ENCODE measurements around the gene BFAR. TPM values are rescaled to one million over a fixed set of nuclear protein-coding genes. Genes with fewer than 3 reads are reported as not detected.

The BFAR gene
- polyA plus RNA-seq, 1 donor from 2014 or later: 63.5 TPM

DNA sequence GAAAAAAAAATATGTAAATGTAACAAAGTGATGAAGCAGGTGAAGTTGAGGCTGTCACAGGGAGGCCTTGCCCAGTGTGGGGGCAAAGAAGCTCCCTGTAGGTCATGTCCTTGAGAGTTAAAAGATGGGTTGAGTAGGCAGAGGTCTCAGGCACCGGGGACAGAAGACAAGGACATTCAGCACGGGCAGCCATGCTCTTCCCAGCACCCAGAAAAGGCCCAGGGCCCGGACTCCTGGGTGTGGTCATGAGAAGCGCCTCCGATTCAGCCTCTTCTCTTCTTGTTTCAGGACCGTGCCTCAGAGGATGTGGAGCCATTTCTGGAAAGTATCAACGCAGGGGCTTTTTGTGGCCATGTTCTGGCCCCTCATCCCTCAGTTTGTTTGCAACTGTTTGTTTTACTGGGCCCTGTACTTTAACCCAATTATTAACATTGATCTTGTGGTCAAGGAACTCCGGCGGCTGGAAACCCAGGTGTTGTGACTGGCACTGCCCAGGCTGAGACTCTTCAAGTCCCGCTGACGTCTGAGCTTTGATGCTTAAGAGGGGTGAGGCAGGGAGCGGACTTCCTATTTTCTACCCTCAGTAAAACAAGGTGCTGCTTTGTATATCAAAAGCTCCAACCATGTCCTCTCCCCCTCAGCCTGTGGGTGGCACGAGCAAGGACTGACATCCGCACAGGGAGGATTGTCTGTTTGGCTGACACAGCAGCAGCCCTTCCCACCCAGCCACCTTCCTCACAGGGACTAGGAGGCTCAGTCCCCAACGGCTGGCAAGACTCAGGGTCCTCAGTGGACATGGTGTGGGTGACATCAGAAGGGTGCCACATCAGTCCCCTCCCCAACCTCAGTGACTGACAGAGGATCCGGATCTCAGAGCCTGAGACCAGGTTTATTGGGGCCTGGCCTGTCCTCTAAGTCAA lies 34.9 kb downstream of the BFAR start (continued):
- TF ChIP-seq EZH2 (IDR thresholded peaks at IDR 0.05; ENCODE audit: borderline replicate concordance, insufficient read depth, low read length, poor library complexity, severe bottlenecking): no peak

DNA sequence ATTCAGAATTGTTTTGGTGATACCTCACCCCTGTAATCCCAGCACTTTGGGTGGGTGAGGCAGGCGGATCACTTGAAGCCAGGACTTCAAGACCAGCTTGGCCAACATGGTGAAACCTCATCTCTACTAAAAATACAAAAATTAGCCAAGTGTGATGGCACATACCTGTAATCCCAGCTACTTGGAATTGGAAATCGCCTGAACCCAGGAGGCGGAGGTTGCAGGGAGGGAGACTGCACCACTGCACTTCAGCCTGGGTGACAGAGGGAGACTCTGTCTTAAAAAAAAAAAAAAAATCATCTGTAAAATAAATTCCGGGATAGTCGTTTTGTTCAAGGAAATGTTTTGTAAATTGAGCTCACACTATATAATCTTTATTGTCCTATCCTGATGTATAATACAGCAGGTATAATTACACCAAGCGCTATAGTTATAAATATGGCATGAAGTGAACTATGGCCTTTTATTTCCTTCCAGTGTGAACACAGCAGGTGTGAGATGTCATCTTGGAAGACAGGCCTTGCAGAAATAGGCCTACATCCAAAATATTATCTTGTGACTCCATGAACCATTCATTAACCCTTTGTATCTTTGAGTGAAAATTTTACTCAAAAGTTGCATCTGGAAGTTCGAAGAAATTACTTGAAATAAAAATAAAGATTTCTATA lies 35.9 kb downstream of the BFAR start:
- Histone ChIP-seq H2AFZ (ENCODE audit: low read depth, low read length) (no peak overlapping the region), H3K27ac (ENCODE audit: low read length) (no peak overlapping the region), H3K9me3 (ENCODE audit: low read length) (no peaks in the 10 kb centered on the region), H3K79me2 (replicated peaks; ENCODE audit: insufficient read depth, low read length) (no peaks in the 10 kb centered on the region), H3K4me3 (ENCODE audit: low read length) (no peak overlapping the region), H3K27me3 (ENCODE audit: insufficient read depth, low read depth, low read length) (no peaks in the 10 kb centered on the region), H3K4me2 (ENCODE audit: low read length) (no peak overlapping the region), H3K36me3 (ENCODE audit: insufficient read depth, low read length) (no peaks in the 10 kb centered on the region), H3K9ac (ENCODE audit: low read length) (no peak overlapping the region), H3K9me2 (ENCODE audit: insufficient read depth, low read length) (no peaks in the 10 kb centered on the region), H3F3A (ENCODE audit: insufficient read depth, low read length, poor library complexity, severe bottlenecking) (no peaks in the 10 kb centered on the region), H4K20me1 (ENCODE audit: insufficient read depth) (no peaks in the 10 kb centered on the region)
- TF ChIP-seq, protein P1, sequence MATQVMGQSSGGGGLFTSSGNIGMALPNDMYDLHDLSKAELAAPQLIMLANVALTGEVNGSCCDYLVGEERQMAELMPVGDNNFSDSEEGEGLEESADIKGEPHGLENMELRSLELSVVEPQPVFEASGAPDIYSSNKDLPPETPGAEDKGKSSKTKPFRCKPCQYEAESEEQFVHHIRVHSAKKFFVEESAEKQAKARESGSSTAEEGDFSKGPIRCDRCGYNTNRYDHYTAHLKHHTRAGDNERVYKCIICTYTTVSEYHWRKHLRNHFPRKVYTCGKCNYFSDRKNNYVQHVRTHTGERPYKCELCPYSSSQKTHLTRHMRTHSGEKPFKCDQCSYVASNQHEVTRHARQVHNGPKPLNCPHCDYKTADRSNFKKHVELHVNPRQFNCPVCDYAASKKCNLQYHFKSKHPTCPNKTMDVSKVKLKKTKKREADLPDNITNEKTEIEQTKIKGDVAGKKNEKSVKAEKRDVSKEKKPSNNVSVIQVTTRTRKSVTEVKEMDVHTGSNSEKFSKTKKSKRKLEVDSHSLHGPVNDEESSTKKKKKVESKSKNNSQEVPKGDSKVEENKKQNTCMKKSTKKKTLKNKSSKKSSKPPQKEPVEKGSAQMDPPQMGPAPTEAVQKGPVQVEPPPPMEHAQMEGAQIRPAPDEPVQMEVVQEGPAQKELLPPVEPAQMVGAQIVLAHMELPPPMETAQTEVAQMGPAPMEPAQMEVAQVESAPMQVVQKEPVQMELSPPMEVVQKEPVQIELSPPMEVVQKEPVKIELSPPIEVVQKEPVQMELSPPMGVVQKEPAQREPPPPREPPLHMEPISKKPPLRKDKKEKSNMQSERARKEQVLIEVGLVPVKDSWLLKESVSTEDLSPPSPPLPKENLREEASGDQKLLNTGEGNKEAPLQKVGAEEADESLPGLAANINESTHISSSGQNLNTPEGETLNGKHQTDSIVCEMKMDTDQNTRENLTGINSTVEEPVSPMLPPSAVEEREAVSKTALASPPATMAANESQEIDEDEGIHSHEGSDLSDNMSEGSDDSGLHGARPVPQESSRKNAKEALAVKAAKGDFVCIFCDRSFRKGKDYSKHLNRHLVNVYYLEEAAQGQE (IDR thresholded peaks at IDR 0.05; ENCODE audit: borderline replicate concordance): no peak
- no peak for TF ChIP-seq SMC3 (conservative IDR thresholded peaks at IDR 0.05; ENCODE audit: poor library complexity)

DNA sequence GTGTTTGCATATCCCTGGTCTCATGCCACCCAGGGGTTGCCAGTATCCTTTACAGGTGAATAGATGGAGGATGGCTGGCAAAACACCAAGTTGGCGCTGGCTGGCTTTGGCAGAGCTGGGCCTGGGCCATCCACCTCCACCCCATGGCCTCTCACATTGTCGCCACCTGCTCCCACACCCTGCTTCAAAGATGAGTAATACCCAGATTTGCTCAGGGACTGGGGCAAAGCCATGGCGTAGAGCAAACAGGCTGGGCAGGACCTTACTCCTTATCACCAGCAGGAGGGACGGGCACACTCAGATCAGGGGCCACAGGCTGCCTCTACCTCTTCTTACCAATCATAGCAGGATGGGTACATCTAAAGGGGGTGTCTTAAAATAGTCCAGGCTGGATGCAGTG lies 37.0 kb downstream of the BFAR start:
- Histone ChIP-seq H3K4me3 (ENCODE audit: low read length) (no peak overlapping the region), H3K4me2 (ENCODE audit: low read length) (no peak overlapping the region), H3K9me3 (ENCODE audit: low read length) (no peaks in the 10 kb centered on the region), H3K27me3 (ENCODE audit: insufficient read depth, low read depth, low read length) (no peaks in the 10 kb centered on the region), H3K27ac (ENCODE audit: low read length) (no peak overlapping the region), H3F3A (ENCODE audit: insufficient read depth, low read length, poor library complexity, severe bottlenecking) (no peaks in the 10 kb centered on the region), H3K9ac (ENCODE audit: low read length) (no peak overlapping the region), H3K9me2 (ENCODE audit: insufficient read depth, low read length) (no peaks in the 10 kb centered on the region), H4K20me1 (ENCODE audit: insufficient read depth) (no peaks in the 10 kb centered on the region), H3K36me3 (ENCODE audit: insufficient read depth, low read length) (no peaks in the 10 kb centered on the region), H2AFZ (ENCODE audit: low read depth, low read length) (no peak overlapping the region), H3K79me2 (replicated peaks; ENCODE audit: insufficient read depth, low read length) (no peaks in the 10 kb centered on the region)
- no peak for TF ChIP-seq SMC3 (conservative IDR thresholded peaks at IDR 0.05; ENCODE audit: poor library complexity)
- no peak for TF ChIP-seq TAF1 (IDR thresholded peaks at IDR 0.05; ENCODE audit: low read depth)
- TF ChIP-seq POLR2AphosphoS5 (IDR thresholded peaks at IDR 0.05): no peak

- H3K79me2 ChIP-seq (replicated peaks; ENCODE audit: insufficient read depth, low read length): no peaks in the 10 kb centered on the region
- H3K9ac ChIP-seq (ENCODE audit: low read length): no peak overlapping the region
- H3K4me2 ChIP-seq (ENCODE audit: low read length): no peak overlapping the region
- H3F3A ChIP-seq (ENCODE audit: insufficient read depth, low read length, poor library complexity, severe bottlenecking): no peaks in the 10 kb centered on the region
- H4K20me1 ChIP-seq (ENCODE audit: insufficient read depth): no peaks in the 10 kb centered on the region
- H3K27me3 ChIP-seq (ENCODE audit: insufficient read depth, low read depth, low read length): no peaks in the 10 kb centered on the region
- H3K4me3 ChIP-seq (ENCODE audit: low read length): no peak overlapping the region
- H3K36me3 ChIP-seq (ENCODE audit: insufficient read depth, low read length): no peaks in the 10 kb centered on the region
- H3K9me2 ChIP-seq (ENCODE audit: insufficient read depth, low read length): no peaks in the 10 kb centered on the region
- H3K9me3 ChIP-seq (ENCODE audit: low read length): no peaks in the 10 kb centered on the region
- no peak overlapping the region for H3K27ac ChIP-seq (ENCODE audit: low read length)
- H2AFZ ChIP-seq (ENCODE audit: low read depth, low read length): no peak overlapping the region
- TF ChIP-seq TAF1 (IDR thresholded peaks at IDR 0.05; ENCODE audit: low read depth) (no peak), EP300 (conservative IDR thresholded peaks at IDR 0.05; ENCODE audit: poor library complexity, severe bottlenecking) (no peak), MXI1 (conservative IDR thresholded peaks at IDR 0.05; ENCODE audit: poor library complexity, severe bottlenecking) (no peak), POLR2AphosphoS5 (IDR thresholded peaks at IDR 0.05) (no peak), SMC3 (conservative IDR thresholded peaks at IDR 0.05; ENCODE audit: poor library complexity) (no peak), EZH2 (IDR thresholded peaks at IDR 0.05; ENCODE audit: borderline replicate concordance, insufficient read depth, low read length, poor library complexity, severe bottlenecking) (no peak)
- TF ChIP-seq, protein P2, sequence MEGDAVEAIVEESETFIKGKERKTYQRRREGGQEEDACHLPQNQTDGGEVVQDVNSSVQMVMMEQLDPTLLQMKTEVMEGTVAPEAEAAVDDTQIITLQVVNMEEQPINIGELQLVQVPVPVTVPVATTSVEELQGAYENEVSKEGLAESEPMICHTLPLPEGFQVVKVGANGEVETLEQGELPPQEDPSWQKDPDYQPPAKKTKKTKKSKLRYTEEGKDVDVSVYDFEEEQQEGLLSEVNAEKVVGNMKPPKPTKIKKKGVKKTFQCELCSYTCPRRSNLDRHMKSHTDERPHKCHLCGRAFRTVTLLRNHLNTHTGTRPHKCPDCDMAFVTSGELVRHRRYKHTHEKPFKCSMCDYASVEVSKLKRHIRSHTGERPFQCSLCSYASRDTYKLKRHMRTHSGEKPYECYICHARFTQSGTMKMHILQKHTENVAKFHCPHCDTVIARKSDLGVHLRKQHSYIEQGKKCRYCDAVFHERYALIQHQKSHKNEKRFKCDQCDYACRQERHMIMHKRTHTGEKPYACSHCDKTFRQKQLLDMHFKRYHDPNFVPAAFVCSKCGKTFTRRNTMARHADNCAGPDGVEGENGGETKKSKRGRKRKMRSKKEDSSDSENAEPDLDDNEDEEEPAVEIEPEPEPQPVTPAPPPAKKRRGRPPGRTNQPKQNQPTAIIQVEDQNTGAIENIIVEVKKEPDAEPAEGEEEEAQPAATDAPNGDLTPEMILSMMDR (IDR thresholded peaks at IDR 0.05; ENCODE audit: poor library complexity, severe bottlenecking): no peak
- TF ChIP-seq, protein P1 (IDR thresholded peaks at IDR 0.05; ENCODE audit: borderline replicate concordance): no peak
Observed at GRCh38 chr16:14672403-14672971, 39.7 kb downstream of the BFAR start.

All from neural cell (in vitro differentiated cells).